BE2C (cell line): ENCODE results near the gene GGA3.
A peak's percentile ranks its signal among the peaks of the same experiment; 100 is the strongest.

Source experiments
- DNase-seq: peaks from one replicate; pipeline ENCODE4 v3.0.0-alpha.2; 2020
- H3K27me3 ChIP-seq: fragments of 250-450 bp; sonication (Bioruptor Pico); 2 replicates; pipeline ENCODE4 v1.5.1; 2020; ENCODE audit warnings: mild to moderate bottlenecking
- H3K36me3 ChIP-seq: fragments of 250-450 bp; sonication (Bioruptor Pico); 2 replicates; pipeline ENCODE4 v1.5.1; 2020; ENCODE audit warnings: mild to moderate bottlenecking
- H3K4me1 ChIP-seq: fragments of 250-450 bp; sonication (Bioruptor Pico); 2 replicates; pipeline ENCODE4 v1.5.1; 2020
- H3K4me3 ChIP-seq: 2 replicates; pipeline ENCODE4 v1.5.1; 2011; ENCODE audit warnings: low read depth, low read length
- H3K9me3 ChIP-seq: fragments of 250-450 bp; sonication (Bioruptor Pico); 2 replicates; pipeline ENCODE4 v1.5.1; 2020
- TF ChIP-seq, protein P1 (sequence below): IDR thresholded peaks from 2 replicates; pipeline ENCODE4 v1.5.1; 2012; ENCODE audit warnings: mild to moderate bottlenecking, low read depth, low read length

GGA3 gene

DNA sequence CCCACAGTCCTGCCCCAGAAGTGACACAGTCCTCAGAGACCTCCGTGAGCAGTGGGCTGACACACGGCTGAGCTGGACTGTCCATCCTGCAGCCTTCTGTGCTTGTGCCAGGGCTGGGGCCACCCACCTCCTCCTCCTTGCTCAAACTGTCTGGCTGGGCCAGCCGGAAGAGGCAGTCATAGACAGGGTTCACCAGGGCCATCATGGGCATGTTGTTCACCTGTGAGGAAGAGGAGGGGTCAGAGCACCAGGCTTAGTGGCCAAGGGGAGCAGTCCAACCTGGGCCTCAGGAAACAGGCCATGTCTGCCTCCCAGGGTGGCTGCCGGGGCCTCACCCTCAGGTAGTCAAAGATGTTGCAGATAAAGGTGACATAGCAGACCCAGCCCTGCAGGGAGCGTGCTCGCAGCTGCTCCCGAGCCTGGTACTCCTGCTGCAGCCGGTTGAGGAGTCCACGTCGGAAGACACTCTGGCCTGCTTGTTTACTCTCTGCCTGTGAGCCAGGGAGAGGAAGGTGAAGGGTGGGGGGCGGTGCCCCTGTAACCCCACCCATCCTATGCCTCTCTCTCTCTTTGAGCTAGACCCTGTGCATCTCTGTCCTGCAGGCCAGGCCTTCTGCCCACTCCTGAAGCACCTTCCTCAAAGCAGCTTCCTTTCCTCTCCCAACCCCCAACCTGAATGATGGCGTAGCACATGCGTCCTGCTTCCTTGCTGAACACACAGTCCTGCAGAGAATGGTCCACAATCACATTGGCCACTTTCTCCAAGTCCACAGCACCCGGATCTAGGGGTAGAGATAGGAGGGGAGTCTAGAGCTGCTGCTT lies 6.2 kb upstream of the GGA3 start:
- peaks cover 5% of the 10 kb centered on the region for H3K4me1 ChIP-seq
- TF ChIP-seq, protein P1, sequence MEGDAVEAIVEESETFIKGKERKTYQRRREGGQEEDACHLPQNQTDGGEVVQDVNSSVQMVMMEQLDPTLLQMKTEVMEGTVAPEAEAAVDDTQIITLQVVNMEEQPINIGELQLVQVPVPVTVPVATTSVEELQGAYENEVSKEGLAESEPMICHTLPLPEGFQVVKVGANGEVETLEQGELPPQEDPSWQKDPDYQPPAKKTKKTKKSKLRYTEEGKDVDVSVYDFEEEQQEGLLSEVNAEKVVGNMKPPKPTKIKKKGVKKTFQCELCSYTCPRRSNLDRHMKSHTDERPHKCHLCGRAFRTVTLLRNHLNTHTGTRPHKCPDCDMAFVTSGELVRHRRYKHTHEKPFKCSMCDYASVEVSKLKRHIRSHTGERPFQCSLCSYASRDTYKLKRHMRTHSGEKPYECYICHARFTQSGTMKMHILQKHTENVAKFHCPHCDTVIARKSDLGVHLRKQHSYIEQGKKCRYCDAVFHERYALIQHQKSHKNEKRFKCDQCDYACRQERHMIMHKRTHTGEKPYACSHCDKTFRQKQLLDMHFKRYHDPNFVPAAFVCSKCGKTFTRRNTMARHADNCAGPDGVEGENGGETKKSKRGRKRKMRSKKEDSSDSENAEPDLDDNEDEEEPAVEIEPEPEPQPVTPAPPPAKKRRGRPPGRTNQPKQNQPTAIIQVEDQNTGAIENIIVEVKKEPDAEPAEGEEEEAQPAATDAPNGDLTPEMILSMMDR, result peak; percentile 49
- H3K4me3 ChIP-seq, result no peak overlapping the region
- peak; percentile 54 for DNase-seq
- peaks cover 38% of the 10 kb centered on the region for H3K36me3 ChIP-seq
- no peaks in the 10 kb centered on the region for H3K27me3 ChIP-seq
- no peaks in the 10 kb centered on the region for H3K9me3 ChIP-seq

DNA sequence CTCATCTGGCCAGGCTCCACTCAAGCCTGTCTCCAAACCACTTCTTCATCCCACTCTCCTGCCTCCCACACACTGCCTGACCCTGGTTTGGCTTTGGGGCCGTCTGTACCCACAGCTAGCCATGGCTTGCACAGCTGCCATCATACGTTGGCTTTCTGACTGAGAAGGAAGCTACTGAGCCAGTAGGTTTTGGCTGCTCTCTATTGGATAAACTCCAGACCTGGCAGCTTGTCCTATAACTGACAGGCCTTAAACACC lies 5.7 kb upstream of the GGA3 start:
- Histone ChIP-seq H3K9me3 (no peaks in the 10 kb centered on the region), H3K27me3 (no peaks in the 10 kb centered on the region), H3K36me3 (peaks cover 40% of the 10 kb centered on the region), H3K4me1 (no peaks in the 10 kb centered on the region; the same call in 1 of the 2 replicates), H3K4me3 (no peak overlapping the region)
- no peak for DNase-seq
- TF ChIP-seq, protein P1, result no peak

DNA sequence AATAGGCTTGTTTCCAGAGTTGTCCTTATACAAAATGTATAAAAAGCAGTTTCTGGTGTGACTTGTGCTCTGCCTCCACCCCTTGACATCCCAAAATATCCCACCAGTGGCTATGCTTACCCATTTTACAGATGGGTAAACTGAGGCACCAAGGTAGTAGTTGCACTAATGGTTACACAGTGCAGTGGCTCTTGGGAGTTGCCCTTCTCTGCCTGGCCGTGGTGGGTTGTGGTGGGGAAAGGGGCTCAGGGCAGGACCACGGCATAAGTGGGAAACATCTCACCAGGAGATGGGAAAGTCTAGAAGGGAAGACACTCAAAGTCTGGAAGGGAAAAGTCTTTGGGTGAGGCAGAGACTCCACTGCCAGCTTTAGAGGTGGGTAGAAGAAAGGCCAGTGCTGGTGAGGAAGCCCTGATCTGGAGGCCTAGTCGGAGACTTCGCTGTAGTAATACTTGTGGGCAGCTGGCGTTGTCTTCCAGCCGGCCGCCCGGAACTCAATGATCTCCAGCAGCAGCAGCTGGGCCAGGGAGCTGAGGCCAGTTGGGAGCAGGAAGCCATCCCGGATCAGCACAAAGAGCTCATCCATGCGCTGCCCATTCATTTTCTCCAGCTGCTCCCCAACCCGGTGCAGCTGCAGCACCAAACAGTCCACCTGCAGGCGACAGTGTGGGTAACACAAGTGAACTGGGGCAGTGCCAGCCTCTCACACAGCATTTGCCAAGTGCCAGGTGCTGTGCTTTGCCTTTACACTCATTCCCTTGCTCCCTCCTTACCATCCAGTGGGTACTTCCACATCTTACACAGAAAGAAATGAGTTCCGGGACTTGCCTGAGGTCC lies 5.1 kb upstream of the GGA3 start:
- peaks cover 40% of the 10 kb centered on the region for H3K36me3 ChIP-seq
- no peak for DNase-seq

DNA sequence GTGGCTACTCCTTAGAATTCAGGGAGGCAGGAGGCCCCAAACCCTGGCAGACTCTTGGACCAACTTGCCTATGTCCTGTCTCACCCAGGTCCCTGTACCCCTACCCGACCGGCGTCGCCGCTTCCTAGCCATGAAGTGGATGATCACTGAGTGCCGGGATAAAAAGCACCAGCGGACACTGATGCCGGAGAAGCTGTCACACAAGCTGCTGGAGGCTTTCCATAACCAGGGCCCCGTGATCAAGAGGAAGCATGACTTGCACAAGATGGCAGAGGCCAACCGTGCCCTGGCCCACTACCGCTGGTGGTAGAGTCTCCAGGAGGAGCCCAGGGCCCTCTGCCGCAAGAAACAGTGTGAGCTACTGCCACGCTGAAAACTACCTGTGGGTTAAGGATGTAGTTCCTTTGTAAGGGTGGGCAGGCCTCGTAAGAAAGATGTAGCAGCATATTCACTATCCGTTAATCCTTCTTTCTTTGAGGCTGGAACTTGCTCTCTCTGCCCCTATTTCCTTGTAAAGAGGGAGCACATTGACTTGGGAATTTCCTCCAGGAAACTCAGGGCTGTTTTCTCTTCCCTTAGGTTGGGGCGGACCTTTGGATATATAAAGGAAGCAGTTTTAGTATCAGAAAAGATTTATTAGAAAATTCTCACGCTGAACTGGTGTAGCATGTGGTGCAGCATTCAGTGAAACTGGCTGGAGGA lies 4.4 kb upstream of the GGA3 start:
- TF ChIP-seq, protein P1, result no peak
- no peaks in the 10 kb centered on the region for H3K9me3 ChIP-seq
- H3K27me3 ChIP-seq, result no peaks in the 10 kb centered on the region

More for the DNA sequence above, 5.1 kb upstream of the GGA3 start:
- no peaks in the 10 kb centered on the region for H3K27me3 ChIP-seq
- no peak overlapping the region for H3K4me3 ChIP-seq
- TF ChIP-seq, protein P1, result no peak
- no peaks in the 10 kb centered on the region for H3K9me3 ChIP-seq
- no peaks in the 10 kb centered on the region; the same call in 1 of the 2 replicates for H3K4me1 ChIP-seq

DNA sequence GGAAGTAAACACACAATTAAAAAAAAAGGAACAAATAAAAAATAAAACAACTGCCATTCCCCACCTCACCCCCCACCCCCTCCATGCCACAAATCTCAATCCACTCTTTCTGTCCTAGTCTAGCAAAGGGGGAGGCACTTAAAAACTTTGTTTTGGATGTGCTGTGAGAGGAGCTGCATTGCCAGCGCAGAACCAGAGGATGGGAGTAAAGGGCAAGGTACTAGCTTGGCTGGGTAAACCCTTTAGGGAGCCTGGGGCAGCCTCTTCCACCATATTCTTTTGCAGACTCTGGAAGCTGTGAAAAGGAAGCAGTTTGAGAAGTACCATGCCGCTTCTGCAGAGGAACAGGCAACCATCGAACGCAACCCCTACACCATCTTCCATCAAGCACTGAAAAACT lies 1.6 kb upstream of the GGA3 start:
- peak overlapping the region; percentile 100 for H3K4me3 ChIP-seq
- TF ChIP-seq, protein P1, result no peak
- no peak for DNase-seq

More for the DNA sequence above, 4.4 kb upstream of the GGA3 start:
- Histone ChIP-seq H3K4me1 (no peaks in the 10 kb centered on the region; the same call in 1 of the 2 replicates), H3K4me3 (no peak overlapping the region), H3K36me3 (peaks cover 42% of the 10 kb centered on the region)
- DNase-seq, result no peak

More for the DNA sequence above, 1.6 kb upstream of the GGA3 start:
- no peaks in the 10 kb centered on the region for H3K9me3 ChIP-seq
- peaks cover 40% of the 10 kb centered on the region for H3K36me3 ChIP-seq
- H3K4me1 ChIP-seq, result peaks cover 3% of the 10 kb centered on the region; the same call in 1 of the 2 replicates
- H3K27me3 ChIP-seq, result no peaks in the 10 kb centered on the region
